HEK293T (cell line): ENCODE data around the gene UCHL5.

Experiments
- ELF4 ChIP-seq: fragments of 450-650 bp; IDR thresholded peaks from 2 replicates; pipeline ENCODE4 v1.6.1; 2017; ENCODE audit warnings: antibody characterized with exemption
- FOXA1 ChIP-seq: fragments of 450-650 bp; IDR thresholded peaks from 2 replicates; pipeline ENCODE4 v1.6.1; 2016; ENCODE audit warnings: mild to moderate bottlenecking
- FOXK2 ChIP-seq: fragments of 450-650 bp; IDR thresholded peaks from 2 replicates; pipeline ENCODE4 v1.6.1; 2016; ENCODE audit warnings: mild to moderate bottlenecking
- FOXM1 ChIP-seq: fragments of 450-650 bp; IDR thresholded peaks from 2 replicates; pipeline ENCODE4 v1.6.1; 2017; ENCODE audit warnings: mild to moderate bottlenecking, borderline replicate concordance
- L3MBTL2 ChIP-seq: fragments of 450-650 bp; conservative IDR thresholded peaks from 2 replicates; pipeline ENCODE4 v1.6.1; 2016; ENCODE audit warnings: mild to moderate bottlenecking
- LEF1 ChIP-seq: fragments of 450-650 bp; IDR thresholded peaks from 2 replicates; pipeline ENCODE4 v1.6.1; 2017; ENCODE audit warnings: mild to moderate bottlenecking, borderline replicate concordance
- NFRKB ChIP-seq: fragments of 450-650 bp; IDR thresholded peaks from 2 replicates; pipeline ENCODE4 v1.6.1; 2016; ENCODE audit warnings: mild to moderate bottlenecking, moderate library complexity
- SP1 ChIP-seq: fragments of 450-650 bp; IDR thresholded peaks from 2 replicates; pipeline ENCODE4 v1.6.1; 2017
- SUZ12 ChIP-seq: fragments of 450-650 bp; IDR thresholded peaks from 2 replicates; pipeline ENCODE4 v1.6.1; 2016; ENCODE audit warnings: mild to moderate bottlenecking
- ZNF384 ChIP-seq: fragments of 450-650 bp; IDR thresholded peaks from 2 replicates; pipeline ENCODE4 v1.6.1; 2016
- TF ChIP-seq, protein P1 (sequence below): fragments of 450-650 bp; IDR thresholded peaks from 2 replicates; pipeline ENCODE4 v1.6.1; 2016

DNA sequence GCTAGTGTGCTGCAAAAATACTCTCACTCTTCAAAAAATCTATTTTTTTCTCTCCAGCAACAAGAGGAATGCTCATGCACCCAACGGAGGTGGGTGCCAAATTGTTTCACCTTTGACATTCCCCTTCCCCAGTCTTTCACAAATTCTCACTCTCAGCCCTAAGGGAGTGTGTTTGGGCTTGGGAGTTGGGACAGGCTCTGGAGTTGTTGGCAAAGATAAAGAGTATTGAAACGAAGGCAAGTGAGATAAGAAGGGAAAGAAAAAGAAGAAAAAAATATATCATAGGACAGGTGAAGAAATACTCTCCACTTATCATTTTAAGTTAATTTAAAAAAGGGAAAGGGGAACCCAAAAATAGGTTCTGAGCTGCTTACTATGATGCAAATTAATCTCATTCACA, 82.6 kb downstream of the UCHL5 start:
- no peak for TF ChIP-seq SP1
- no peak for TF ChIP-seq LEF1
- no peak for TF ChIP-seq FOXK2
- no peak for TF ChIP-seq L3MBTL2
- TF ChIP-seq SUZ12, result no peak
- no peak for TF ChIP-seq NFRKB
- TF ChIP-seq, protein P1, sequence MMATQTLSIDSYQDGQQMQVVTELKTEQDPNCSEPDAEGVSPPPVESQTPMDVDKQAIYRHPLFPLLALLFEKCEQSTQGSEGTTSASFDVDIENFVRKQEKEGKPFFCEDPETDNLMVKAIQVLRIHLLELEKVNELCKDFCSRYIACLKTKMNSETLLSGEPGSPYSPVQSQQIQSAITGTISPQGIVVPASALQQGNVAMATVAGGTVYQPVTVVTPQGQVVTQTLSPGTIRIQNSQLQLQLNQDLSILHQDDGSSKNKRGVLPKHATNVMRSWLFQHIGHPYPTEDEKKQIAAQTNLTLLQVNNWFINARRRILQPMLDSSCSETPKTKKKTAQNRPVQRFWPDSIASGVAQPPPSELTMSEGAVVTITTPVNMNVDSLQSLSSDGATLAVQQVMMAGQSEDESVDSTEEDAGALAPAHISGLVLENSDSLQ, result no peak
- TF ChIP-seq ELF4, result no peak
- TF ChIP-seq FOXM1, result no peak
- TF ChIP-seq ZNF384, result no peak
- TF ChIP-seq FOXA1, result no peak
